Measurements from ENCODE around the gene ASL.
A peak's percentile ranks its signal among the peaks of the same experiment; 100 is the strongest.
"Not testable (repeated sequence)": the region's sequence is repeated elsewhere in the genome, so short reads cannot be mapped to it uniquely, and the experiment has no call there.

Gene ASL

GRCh38 chr7:66075590-66076461, at the start of gene ASL:
Gene ASL, plus strand, starts transcription at chr7:66075819. Its CDS starts 263 bp downstream, at chr7:66076082.
- TF ChIP-seq CTCF (IDR thresholded peaks at IDR 0.05; ENCODE audit: low read depth, low read length) = no peak
- DNase-seq (ENCODE audit: extremely low read depth, low read depth) = peak; percentile 57

GRCh38 chr7:66028342-66028741, 47.3 kb upstream of the ASL start:
- not testable (repeated sequence) for DNase-seq (ENCODE audit: extremely low read depth, low read depth)

- DNase-seq (ENCODE audit: extremely low read depth, low read depth) = no peak
Measured at GRCh38 chr7:66033471-66034385, 41.9 kb upstream of the ASL start.

GRCh38 chr7:66034436-66035010, 41.1 kb upstream of the ASL start:
- DNase-seq (ENCODE audit: extremely low read depth, low read depth) = not testable (repeated sequence)

More at GRCh38 chr7:66033471-66034385, 41.9 kb upstream of the ASL start:
- no peak for TF ChIP-seq CTCF (IDR thresholded peaks at IDR 0.05; ENCODE audit: low read depth, low read length)

GRCh38 chr7:66036382-66036781, 39.2 kb upstream of the ASL start:
- TF ChIP-seq CTCF (IDR thresholded peaks at IDR 0.05; ENCODE audit: low read depth, low read length) = no peak
- DNase-seq (ENCODE audit: extremely low read depth, low read depth) = no peak

- DNase-seq (ENCODE audit: extremely low read depth, low read depth) = no peak
- TF ChIP-seq CTCF (IDR thresholded peaks at IDR 0.05; ENCODE audit: low read depth, low read length) = no peak
Measured at GRCh38 chr7:66036788-66037187, 38.8 kb upstream of the ASL start.

- no peak for TF ChIP-seq CTCF (IDR thresholded peaks at IDR 0.05; ENCODE audit: low read depth, low read length)
- no peak for DNase-seq (ENCODE audit: extremely low read depth, low read depth)
Measured at GRCh38 chr7:66039094-66039670, 36.4 kb upstream of the ASL start.

Measured in AG09319 (cell line).